Activated T-cell treated with anti-CD3 and anti-CD28 coated beads for 24 hours (primary cell): ENCODE results near the gene DENND1A.

Source experiments
- DNase-seq: peaks from one replicate; pipeline ENCODE4 v3.0.0-alpha.2; 2020; ENCODE audit warnings: low read depth

DENND1A gene

GRCh38 chr9:123568691-123569688 lies 360.9 kb downstream of the DENND1A start:
- no peak for DNase-seq

GRCh38 chr9:123567013-123567412 lies 362.9 kb downstream of the DENND1A start:
- DNase-seq, result no peak

GRCh38 chr9:123564652-123565051 lies 365.3 kb downstream of the DENND1A start:
- DNase-seq, result no peak

GRCh38 chr9:123562844-123563346 lies 367.0 kb downstream of the DENND1A start:
- no peak for DNase-seq

GRCh38 chr9:123561046-123561445 lies 368.9 kb downstream of the DENND1A start:
- no peak for DNase-seq

- no peak for DNase-seq
These were observed 373.2 kb downstream of the DENND1A start for GRCh38 chr9:123556464-123557435.

- DNase-seq, result no peak
These were observed 374.3 kb downstream of the DENND1A start for GRCh38 chr9:123555646-123556045.

GRCh38 chr9:123552530-123552929 lies 377.4 kb downstream of the DENND1A start:
- no peak for DNase-seq

- DNase-seq, result no peak
These were observed 378.2 kb downstream of the DENND1A start for GRCh38 chr9:123551734-123552133.

GRCh38 chr9:123550797-123551196 lies 379.1 kb downstream of the DENND1A start:
- no peak for DNase-seq

- no peak for DNase-seq
These were observed 379.9 kb downstream of the DENND1A start for GRCh38 chr9:123550012-123550411.

- DNase-seq, result peak; percentile 58
These were observed 381.0 kb downstream of the DENND1A start for GRCh38 chr9:123548741-123549545.

GRCh38 chr9:123544007-123544827 lies 385.7 kb downstream of the DENND1A start:
- no peak for DNase-seq

GRCh38 chr9:123543492-123543891 lies 386.4 kb downstream of the DENND1A start:
- DNase-seq, result no peak

GRCh38 chr9:123542435-123543225 lies 387.3 kb downstream of the DENND1A start:
- DNase-seq, result no peak

GRCh38 chr9:123541411-123541810 lies 388.5 kb downstream of the DENND1A start:
- no peak for DNase-seq

- DNase-seq, result no peak
These were observed 389.5 kb downstream of the DENND1A start for GRCh38 chr9:123540457-123540856.

GRCh38 chr9:123537809-123538208 lies 392.1 kb downstream of the DENND1A start:
- DNase-seq, result no peak

- no peak for DNase-seq
These were observed 393.5 kb downstream of the DENND1A start for GRCh38 chr9:123536455-123536868.

GRCh38 chr9:123534336-123534735 lies 395.6 kb downstream of the DENND1A start:
- DNase-seq, result no peak
